BE2C (cell line): ENCODE results near the gene PUS7L.

ENCODE experiments used
- DNase-seq: peaks from one replicate; pipeline ENCODE4 v3.0.0-alpha.2; 2020
- H3K27me3 ChIP-seq: fragments of 250-450 bp; sonication (Bioruptor Pico); 2 replicates; pipeline ENCODE4 v1.5.1; 2020; ENCODE audit warnings: mild to moderate bottlenecking
- H3K36me3 ChIP-seq: fragments of 250-450 bp; sonication (Bioruptor Pico); 2 replicates; pipeline ENCODE4 v1.5.1; 2020; ENCODE audit warnings: mild to moderate bottlenecking
- H3K4me1 ChIP-seq: fragments of 250-450 bp; sonication (Bioruptor Pico); 2 replicates; pipeline ENCODE4 v1.5.1; 2020
- H3K4me3 ChIP-seq: 2 replicates; pipeline ENCODE4 v1.5.1; 2011; ENCODE audit warnings: low read depth, low read length
- H3K9me3 ChIP-seq: fragments of 250-450 bp; sonication (Bioruptor Pico); 2 replicates; pipeline ENCODE4 v1.5.1; 2020
- TF ChIP-seq, protein P1 (sequence below): IDR thresholded peaks from 2 replicates; pipeline ENCODE4 v1.5.1; 2012; ENCODE audit warnings: mild to moderate bottlenecking, low read depth, low read length

PUS7L gene

DNA sequence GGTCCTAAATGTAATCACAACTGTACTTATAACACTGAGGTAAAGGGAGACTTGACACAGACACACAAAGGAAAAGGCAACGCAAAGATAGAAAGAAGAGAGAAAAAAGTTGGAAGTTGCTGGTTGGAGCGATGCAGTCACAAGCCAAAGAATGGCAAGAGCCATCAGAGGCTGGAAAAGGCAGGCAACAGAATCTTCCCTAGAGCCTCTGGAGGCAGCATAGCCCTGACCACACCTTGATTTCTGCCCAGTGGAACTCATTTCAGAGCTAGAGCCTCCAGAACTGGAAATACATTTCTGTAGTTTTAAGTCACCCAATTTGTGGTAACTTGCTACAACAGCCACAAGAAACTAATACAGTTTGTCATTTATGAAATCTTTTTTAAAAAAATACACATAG lies 89.2 kb downstream of the PUS7L start:
- Histone ChIP-seq H3K27me3 (no peaks in the 10 kb centered on the region), H3K4me1 (no peaks in the 10 kb centered on the region; the same call in 1 of the 2 replicates), H3K9me3 (no peaks in the 10 kb centered on the region), H3K4me3 (no peak overlapping the region), H3K36me3 (no peaks in the 10 kb centered on the region)
- DNase-seq: no peak
- TF ChIP-seq, protein P1, sequence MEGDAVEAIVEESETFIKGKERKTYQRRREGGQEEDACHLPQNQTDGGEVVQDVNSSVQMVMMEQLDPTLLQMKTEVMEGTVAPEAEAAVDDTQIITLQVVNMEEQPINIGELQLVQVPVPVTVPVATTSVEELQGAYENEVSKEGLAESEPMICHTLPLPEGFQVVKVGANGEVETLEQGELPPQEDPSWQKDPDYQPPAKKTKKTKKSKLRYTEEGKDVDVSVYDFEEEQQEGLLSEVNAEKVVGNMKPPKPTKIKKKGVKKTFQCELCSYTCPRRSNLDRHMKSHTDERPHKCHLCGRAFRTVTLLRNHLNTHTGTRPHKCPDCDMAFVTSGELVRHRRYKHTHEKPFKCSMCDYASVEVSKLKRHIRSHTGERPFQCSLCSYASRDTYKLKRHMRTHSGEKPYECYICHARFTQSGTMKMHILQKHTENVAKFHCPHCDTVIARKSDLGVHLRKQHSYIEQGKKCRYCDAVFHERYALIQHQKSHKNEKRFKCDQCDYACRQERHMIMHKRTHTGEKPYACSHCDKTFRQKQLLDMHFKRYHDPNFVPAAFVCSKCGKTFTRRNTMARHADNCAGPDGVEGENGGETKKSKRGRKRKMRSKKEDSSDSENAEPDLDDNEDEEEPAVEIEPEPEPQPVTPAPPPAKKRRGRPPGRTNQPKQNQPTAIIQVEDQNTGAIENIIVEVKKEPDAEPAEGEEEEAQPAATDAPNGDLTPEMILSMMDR: no peak
